Ascending aorta (tissue), 2 donors: ENCODE measurements around the gene EEF1A2. TPM values are rescaled to one million over a fixed set of nuclear protein-coding genes. Genes with fewer than 3 reads are reported as not detected.

ENCODE experiments used
- DNase-seq, 2 donors: peaks; one replicate each; pipeline ENCODE4 v3.0.0-alpha.2; 2019; ENCODE audit warnings: low spot score in 2 of 2
- H3K27ac ChIP-seq, 2 donors: fragments of 200-600 bp; sonication (generic); one replicate each; pipeline ENCODE4 v1.5.1; 2016 to 2017; ENCODE audit warnings: mild to moderate bottlenecking in 1 of 2
- H3K27me3 ChIP-seq: fragments of 200-600 bp; sonication (generic); one replicate; pipeline ENCODE4 v1.5.1; 2017
- H3K36me3 ChIP-seq, 2 donors: fragments of 200-600 bp; sonication (generic); one replicate each; pipeline ENCODE4 v1.5.1; 2016
- H3K4me1 ChIP-seq, 2 donors: fragments of 200-600 bp; sonication (generic); one replicate each; pipeline ENCODE4 v1.5.1; 2016 to 2017; ENCODE audit warnings: mild to moderate bottlenecking in 1 of 2
- H3K4me3 ChIP-seq, 2 donors: fragments of 200-600 bp; sonication (generic); one replicate each; pipeline ENCODE4 v1.5.1; 2016 to 2017; ENCODE audit warnings: mild to moderate bottlenecking in 1 of 2
- H3K9me3 ChIP-seq, 2 donors: fragments of 200-600 bp; sonication (generic); one replicate each; pipeline ENCODE4 v1.5.1; 2016
- CTCF ChIP-seq, 3 experiments: fragments of 200-600 bp in 2 of 3; fragments of 450-650 bp in 1 of 3; sonication (generic) in 2 of 3; IDR thresholded peaks; one replicate each; pipeline ENCODE4 v1.5.1; 2016 to 2019; ENCODE audit warnings: antibody characterized with exemption in 3 of 3, mild to moderate bottlenecking in 1 of 3, moderate library complexity in 1 of 3
- intact Hi-C: fragments of 100-400 bp; cut with DNase I; formaldehyde crosslinking; loops from one replicate; pipeline ENCODE4 v1.15.1; 2023
- total RNA-seq: library from RNA; depleted of rRNA; stranded (reverse); fragments of >200 nt; gene quantifications from one replicate; pipeline ENCODE4 v1.1.0, GENCODE V29; 2016

EEF1A2 gene
- total RNA-seq, 1 donor from 2014 or later, result 1.1 TPM

GRCh38 chr20:63492982-63493381 is 5.9 kb downstream of the EEF1A2 start:
- Histone ChIP-seq H3K4me1 (peaks cover 0 to 2% of the 10 kb centered on the region in 2 donors), H3K4me3 (no peak overlapping the region), H3K9me3 (no peaks in the 10 kb centered on the region), H3K36me3 (no peaks in the 10 kb centered on the region), H3K27ac (no peak overlapping the region), H3K27me3 (no peaks in the 10 kb centered on the region)
- TF ChIP-seq CTCF (IDR thresholded peaks at IDR 0.05), result no peak
- DNase-seq, result no peak
- intact Hi-C loops, result no loop called here

DNA sequence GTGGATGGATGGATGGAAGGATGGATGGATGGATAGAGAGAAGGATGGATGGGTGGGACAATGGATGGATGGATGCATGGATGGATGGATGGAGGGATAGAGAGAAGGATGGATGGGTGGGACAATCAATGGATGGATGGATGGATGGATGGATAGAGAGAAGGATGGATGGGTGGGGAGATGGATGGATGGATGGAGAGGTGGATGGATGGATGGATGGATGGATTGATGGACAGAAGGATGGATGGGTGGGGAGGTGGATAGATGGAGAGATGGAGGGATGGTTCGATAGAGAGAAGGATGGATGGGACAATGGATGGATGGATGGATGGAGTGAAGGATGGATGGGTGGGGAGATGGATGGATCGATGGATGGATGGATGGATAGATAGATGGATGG is 6.4 kb downstream of the EEF1A2 start:
- Histone ChIP-seq H3K27me3 (peaks cover 4% of the 10 kb centered on the region), H3K36me3 (no peaks in the 10 kb centered on the region), H3K27ac (no peak overlapping the region), H3K4me1 (peaks cover 0 to 2% of the 10 kb centered on the region in 2 donors), H3K9me3 (no peaks in the 10 kb centered on the region), H3K4me3 (no peak overlapping the region)
- intact Hi-C loops, result no loop called here
- DNase-seq, result no peak
- TF ChIP-seq CTCF (IDR thresholded peaks at IDR 0.05), result no peak

DNA sequence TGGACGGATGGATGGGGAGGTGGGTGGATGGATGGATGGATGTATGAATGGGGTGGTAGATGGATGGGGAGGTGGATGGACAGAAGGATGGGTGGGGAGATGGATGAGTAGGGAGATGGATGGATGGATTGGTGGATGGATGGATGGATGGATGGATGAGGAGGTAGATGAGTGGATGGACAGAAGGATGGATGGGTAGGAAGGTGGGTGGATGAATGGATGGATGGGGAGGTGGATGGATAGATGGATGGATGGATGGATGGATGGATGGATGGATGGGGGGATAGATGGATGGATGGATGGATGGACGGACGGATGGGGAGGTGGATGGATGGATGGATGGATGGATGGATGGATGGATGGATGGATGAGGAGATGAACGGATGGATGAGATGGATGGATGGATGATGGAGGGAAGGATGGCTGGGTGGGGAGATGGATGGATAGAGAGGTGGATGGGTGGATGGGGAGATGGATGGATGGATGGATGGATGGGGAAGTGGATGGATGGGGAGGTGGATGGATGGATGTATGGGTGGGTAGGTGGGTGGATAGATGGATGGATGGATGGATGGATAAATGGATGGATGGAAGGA is 7.2 kb downstream of the EEF1A2 start:
- H3K27me3 ChIP-seq, result peaks cover 4% of the 10 kb centered on the region
- no peak overlapping the region for H3K27ac ChIP-seq
- TF ChIP-seq CTCF (IDR thresholded peaks at IDR 0.05), result no peak
- intact Hi-C loops, result no loop called here
- H3K36me3 ChIP-seq, result no peaks in the 10 kb centered on the region
- peaks cover 0 to 2% of the 10 kb centered on the region in 2 donors for H3K4me1 ChIP-seq
- no peak overlapping the region for H3K4me3 ChIP-seq
- DNase-seq, result no peak
- H3K9me3 ChIP-seq, result no peaks in the 10 kb centered on the region

DNA sequence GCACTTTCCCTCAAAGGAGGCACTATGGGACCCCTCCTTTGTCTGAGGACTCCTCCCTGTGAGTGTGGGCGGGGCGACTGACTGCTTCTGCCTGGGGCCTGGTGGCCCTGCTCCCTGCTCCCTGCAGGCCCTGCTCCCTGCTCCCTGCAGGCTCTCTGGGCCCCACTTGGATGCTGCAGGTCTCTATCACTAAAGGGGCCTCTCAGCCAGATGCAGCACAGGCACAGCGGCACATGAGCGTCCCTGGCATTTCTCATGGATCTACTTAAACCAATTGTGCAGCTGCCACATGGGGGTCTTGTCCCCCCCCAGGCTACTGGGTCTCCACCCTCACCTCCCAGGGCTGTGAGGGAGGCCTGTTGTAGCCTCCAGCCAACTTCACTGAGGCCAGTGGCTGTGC is 7.8 kb downstream of the EEF1A2 start:
- Histone ChIP-seq H3K9me3 (no peaks in the 10 kb centered on the region), H3K27ac (no peak overlapping the region), H3K27me3 (peaks cover 4% of the 10 kb centered on the region), H3K4me1 (no peaks in the 10 kb centered on the region), H3K36me3 (no peaks in the 10 kb centered on the region), H3K4me3 (no peak overlapping the region)
- no peak for TF ChIP-seq CTCF (IDR thresholded peaks at IDR 0.05)
- DNase-seq, result no peak
- intact Hi-C loops, result no loop called here

- H3K4me1 ChIP-seq, result no peaks in the 10 kb centered on the region
- H3K9me3 ChIP-seq, result no peaks in the 10 kb centered on the region
- H3K36me3 ChIP-seq, result no peaks in the 10 kb centered on the region
- H3K27ac ChIP-seq, result no peak overlapping the region
- H3K4me3 ChIP-seq, result no peak overlapping the region
- intact Hi-C loops, result no loop called here
- no peak for TF ChIP-seq CTCF (IDR thresholded peaks at IDR 0.05)
- peaks cover 4% of the 10 kb centered on the region for H3K27me3 ChIP-seq
- no peak for DNase-seq
Measured at GRCh38 chr20:63490416-63490815, 8.5 kb downstream of the EEF1A2 start.
